HG03280 (cell line): ENCODE measurements around the gene SPIN2B.

Experiments
- ATAC-seq: cut with Tn5 transposase; IDR thresholded peaks from one replicate; pipeline ENCODE4 v1.9.1; 2021; ENCODE audit warnings: mild to moderate bottlenecking, moderate library complexity; ENCODE audit not compliant: unreplicated experiment

The SPIN2B gene

DNA sequence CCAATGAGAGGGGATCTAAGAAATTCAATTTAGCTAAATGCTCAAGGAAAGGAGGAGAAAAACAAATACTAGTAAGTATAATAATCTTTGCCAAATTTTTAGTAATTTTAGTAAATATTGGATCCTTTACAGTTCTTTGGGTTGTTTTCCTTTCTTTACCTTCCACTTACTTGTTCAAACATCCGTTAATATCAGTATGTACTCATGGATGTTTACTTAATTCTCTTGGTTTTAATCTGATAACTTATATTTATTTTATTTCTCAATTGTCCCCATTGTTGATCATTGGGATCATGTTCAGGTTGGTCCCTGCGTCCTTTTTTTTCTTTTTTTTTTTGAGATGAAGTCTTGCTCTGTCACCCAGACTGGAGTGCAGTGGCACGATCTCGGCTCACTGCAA lies 46.9 kb downstream of the SPIN2B start:
- ATAC-seq: no peak

DNA sequence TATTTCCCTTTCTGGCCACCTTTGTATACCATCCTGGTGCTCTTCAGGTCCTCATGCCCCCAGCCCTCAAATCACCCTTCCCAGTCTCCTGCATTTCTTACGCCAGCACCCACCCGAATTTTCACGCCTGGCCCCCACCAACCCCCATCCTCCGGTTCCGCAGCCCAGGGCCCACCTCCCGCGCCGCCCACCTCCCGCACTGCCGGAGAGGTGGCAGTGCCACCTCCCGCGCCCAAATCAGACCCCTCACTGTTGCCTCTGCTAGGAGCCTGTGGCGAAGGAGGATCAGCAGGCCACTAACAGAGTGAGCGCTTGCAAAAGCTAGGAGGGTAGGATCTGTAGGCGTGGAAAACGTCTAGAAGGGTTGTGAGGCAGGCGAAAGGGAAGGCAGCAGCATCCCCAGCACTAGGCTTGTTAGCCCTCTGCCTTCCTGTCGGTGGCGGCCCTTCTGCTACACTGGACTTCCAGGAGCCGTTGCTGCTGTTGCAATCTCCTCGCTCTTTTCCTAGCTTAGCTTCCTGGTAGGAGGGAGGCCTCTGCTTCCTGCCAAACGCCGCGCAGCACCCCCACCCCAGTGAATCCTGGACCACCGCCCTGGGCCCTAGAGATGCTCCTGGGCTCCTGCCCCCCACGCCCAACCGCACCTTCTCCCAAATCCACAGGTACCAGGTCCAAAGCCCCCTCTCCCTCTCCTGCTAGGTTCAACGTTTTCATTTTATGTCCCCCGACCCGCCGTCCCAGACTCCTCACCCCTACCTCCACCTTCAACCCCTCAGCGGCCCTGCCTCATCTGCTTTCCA lies 51.0 kb downstream of the SPIN2B start:
- ATAC-seq: no peak
